ENCODE results near the gene COX6B2.

GRCh38 chr19:55310498-55310897, 44.0 kb downstream of the COX6B2 start:
- TF ChIP-seq, protein P1, sequence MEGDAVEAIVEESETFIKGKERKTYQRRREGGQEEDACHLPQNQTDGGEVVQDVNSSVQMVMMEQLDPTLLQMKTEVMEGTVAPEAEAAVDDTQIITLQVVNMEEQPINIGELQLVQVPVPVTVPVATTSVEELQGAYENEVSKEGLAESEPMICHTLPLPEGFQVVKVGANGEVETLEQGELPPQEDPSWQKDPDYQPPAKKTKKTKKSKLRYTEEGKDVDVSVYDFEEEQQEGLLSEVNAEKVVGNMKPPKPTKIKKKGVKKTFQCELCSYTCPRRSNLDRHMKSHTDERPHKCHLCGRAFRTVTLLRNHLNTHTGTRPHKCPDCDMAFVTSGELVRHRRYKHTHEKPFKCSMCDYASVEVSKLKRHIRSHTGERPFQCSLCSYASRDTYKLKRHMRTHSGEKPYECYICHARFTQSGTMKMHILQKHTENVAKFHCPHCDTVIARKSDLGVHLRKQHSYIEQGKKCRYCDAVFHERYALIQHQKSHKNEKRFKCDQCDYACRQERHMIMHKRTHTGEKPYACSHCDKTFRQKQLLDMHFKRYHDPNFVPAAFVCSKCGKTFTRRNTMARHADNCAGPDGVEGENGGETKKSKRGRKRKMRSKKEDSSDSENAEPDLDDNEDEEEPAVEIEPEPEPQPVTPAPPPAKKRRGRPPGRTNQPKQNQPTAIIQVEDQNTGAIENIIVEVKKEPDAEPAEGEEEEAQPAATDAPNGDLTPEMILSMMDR (IDR thresholded peaks at IDR 0.05), result no peak
- no peak for TF ChIP-seq ZFX (IDR thresholded peaks at IDR 0.05; ENCODE audit: borderline replicate concordance)

All from 22Rv1 (cell line).